NCI-H774 (cell line): ENCODE results near the gene TCEANC2.

Source experiments
- DNase-seq: peaks from one replicate; lab custom pipeline; 2025; lab: John Stamatoyannopoulos, UW

Gene TCEANC2

GRCh38 chr1:54136269-54136896 is 83.0 kb downstream of the TCEANC2 start:
- no peak for DNase-seq

- DNase-seq = no peak
These were observed 83.6 kb downstream of the TCEANC2 start for GRCh38 chr1:54136963-54137533.

GRCh38 chr1:54137534-54138061 is 84.2 kb downstream of the TCEANC2 start:
- DNase-seq = no peak

- DNase-seq = no peak
These were observed 85.6 kb downstream of the TCEANC2 start for GRCh38 chr1:54138994-54139393.

- no peak for DNase-seq
These were observed 86.3 kb downstream of the TCEANC2 start for GRCh38 chr1:54139711-54140110.

- DNase-seq = no peak
These were observed 88.9 kb downstream of the TCEANC2 start for GRCh38 chr1:54142146-54142900.

GRCh38 chr1:54144366-54144765 is 91.0 kb downstream of the TCEANC2 start:
- no peak for DNase-seq

GRCh38 chr1:54149734-54150133 is 96.3 kb downstream of the TCEANC2 start:
- DNase-seq = no peak

- DNase-seq = no peak
These were observed 97.6 kb downstream of the TCEANC2 start for GRCh38 chr1:54151013-54151412.

- no peak for DNase-seq
These were observed 99.3 kb downstream of the TCEANC2 start, which contains the start of gene CDCP2 for GRCh38 chr1:54152696-54153095. Gene CDCP2, minus strand, starts transcription at chr1:54153000. Its CDS starts 78 bp downstream, at chr1:54152922.

- DNase-seq = no peak
These were observed 100.4 kb downstream of the TCEANC2 start for GRCh38 chr1:54153535-54154439.
